Measurements from ENCODE around the gene SPSB4. TPM values are rescaled to one million over a fixed set of nuclear protein-coding genes. Genes with fewer than 3 reads are reported as not detected.

Gene SPSB4
- total RNA-seq, 1 experiment from 2014 or later = 0.05 TPM

GRCh38 chr3:141100531-141101320 lies 49.6 kb downstream of the SPSB4 start:
- no peak overlapping the region for H3K27ac ChIP-seq (ENCODE audit: low read length)
- H3K9me3 ChIP-seq (ENCODE audit: control insufficient read depth, insufficient read depth, low read depth, low read length) = no peaks in the 10 kb centered on the region
- H3K4me1 ChIP-seq (ENCODE audit: control insufficient read depth, insufficient read depth, low read length) = no peaks in the 10 kb centered on the region
- DNase-seq (ENCODE audit: low read depth, low spot score) (no peak), ATAC-seq (no peak)
- BruUV-seq (replicated peaks) = no TSS peak
- in situ Hi-C loops (cut with HindIII; ENCODE audit: low pct_unique_long_range_greater_than_20kb, low sequenced_read_pairs) (no loop called here), intact Hi-C loops (cut with micrococcal nuclease; ENCODE audit: unreplicated experiment) (loop anchor here (10.0 kb wide), 1 partner anchor 196 kb away; no protein-coding TSS in a partner anchor)
- ChIA-PET CTCF (no interaction called here), POLR2A (no interaction called here)
- no peak for TF ChIP-seq TCF7L2 (IDR thresholded peaks at IDR 0.05; ENCODE audit: low read depth, low read length)
- no peak for TF ChIP-seq CTCF (IDR thresholded peaks at IDR 0.05)
- no peak for TF ChIP-seq SIN3A (IDR thresholded peaks at IDR 0.05; ENCODE audit: borderline replicate concordance, insufficient read depth, low read depth, low read length)
- no peak for TF ChIP-seq REST (IDR thresholded peaks at IDR 0.05; ENCODE audit: insufficient read depth in 1 of 2, low read depth in 2 of 2, low read length in 1 of 2)
- no peak for TF ChIP-seq POLR2AphosphoS5 (IDR thresholded peaks at IDR 0.05; ENCODE audit: low read depth, low read length)
- no peak overlapping the region for H3K4me3 ChIP-seq (ENCODE audit: low read depth in 2 of 2, low read length in 2 of 2)
- no peaks in the 10 kb centered on the region for H3K36me3 ChIP-seq (ENCODE audit: control insufficient read depth, insufficient read depth, low read length)
- no peaks in the 10 kb centered on the region; the same call in 1 of the 2 replicates for H3K27me3 ChIP-seq (ENCODE audit: control insufficient read depth, insufficient read depth, low read length)

GRCh38 chr3:141102372-141102771 lies 51.2 kb downstream of the SPSB4 start:
- no peaks in the 10 kb centered on the region; the same call in 1 of the 2 replicates for H3K27me3 ChIP-seq (ENCODE audit: control insufficient read depth, insufficient read depth, low read length)
- no peaks in the 10 kb centered on the region for H3K9me3 ChIP-seq (ENCODE audit: control insufficient read depth, insufficient read depth, low read depth, low read length)
- H3K4me1 ChIP-seq (ENCODE audit: control insufficient read depth, insufficient read depth, low read length) = no peaks in the 10 kb centered on the region
- CTCF ChIA-PET = no interaction called here
- intact Hi-C loops (cut with micrococcal nuclease; ENCODE audit: unreplicated experiment) = loop anchor here (10.0 kb wide), 1 partner anchor 198 kb away; no protein-coding TSS in a partner anchor
- no peak overlapping the region for H3K4me3 ChIP-seq (ENCODE audit: low read depth in 2 of 2, low read length in 2 of 2)
- POLR2A ChIA-PET = no interaction called here
- no peak for ATAC-seq
- no peak for DNase-seq (ENCODE audit: low read depth, low spot score)
- no peaks in the 10 kb centered on the region for H3K36me3 ChIP-seq (ENCODE audit: control insufficient read depth, insufficient read depth, low read length)
- no TSS peak for BruUV-seq (replicated peaks)
- in situ Hi-C loops (cut with HindIII; ENCODE audit: low pct_unique_long_range_greater_than_20kb, low sequenced_read_pairs) = no loop called here
- TF ChIP-seq POLR2AphosphoS5 (IDR thresholded peaks at IDR 0.05; ENCODE audit: low read depth, low read length) (no peak), TCF7L2 (IDR thresholded peaks at IDR 0.05; ENCODE audit: low read depth, low read length) (no peak), SIN3A (IDR thresholded peaks at IDR 0.05; ENCODE audit: borderline replicate concordance, insufficient read depth, low read depth, low read length) (no peak), REST (IDR thresholded peaks at IDR 0.05; ENCODE audit: insufficient read depth in 1 of 2, low read depth in 2 of 2, low read length in 1 of 2) (no peak), CTCF (IDR thresholded peaks at IDR 0.05) (no peak)
- no peak overlapping the region for H3K27ac ChIP-seq (ENCODE audit: low read length)
